ENCODE results near the gene PAN3. TPM values are rescaled to one million over a fixed set of nuclear protein-coding genes. Genes with fewer than 3 reads are reported as not detected.

The PAN3 gene, protein sequence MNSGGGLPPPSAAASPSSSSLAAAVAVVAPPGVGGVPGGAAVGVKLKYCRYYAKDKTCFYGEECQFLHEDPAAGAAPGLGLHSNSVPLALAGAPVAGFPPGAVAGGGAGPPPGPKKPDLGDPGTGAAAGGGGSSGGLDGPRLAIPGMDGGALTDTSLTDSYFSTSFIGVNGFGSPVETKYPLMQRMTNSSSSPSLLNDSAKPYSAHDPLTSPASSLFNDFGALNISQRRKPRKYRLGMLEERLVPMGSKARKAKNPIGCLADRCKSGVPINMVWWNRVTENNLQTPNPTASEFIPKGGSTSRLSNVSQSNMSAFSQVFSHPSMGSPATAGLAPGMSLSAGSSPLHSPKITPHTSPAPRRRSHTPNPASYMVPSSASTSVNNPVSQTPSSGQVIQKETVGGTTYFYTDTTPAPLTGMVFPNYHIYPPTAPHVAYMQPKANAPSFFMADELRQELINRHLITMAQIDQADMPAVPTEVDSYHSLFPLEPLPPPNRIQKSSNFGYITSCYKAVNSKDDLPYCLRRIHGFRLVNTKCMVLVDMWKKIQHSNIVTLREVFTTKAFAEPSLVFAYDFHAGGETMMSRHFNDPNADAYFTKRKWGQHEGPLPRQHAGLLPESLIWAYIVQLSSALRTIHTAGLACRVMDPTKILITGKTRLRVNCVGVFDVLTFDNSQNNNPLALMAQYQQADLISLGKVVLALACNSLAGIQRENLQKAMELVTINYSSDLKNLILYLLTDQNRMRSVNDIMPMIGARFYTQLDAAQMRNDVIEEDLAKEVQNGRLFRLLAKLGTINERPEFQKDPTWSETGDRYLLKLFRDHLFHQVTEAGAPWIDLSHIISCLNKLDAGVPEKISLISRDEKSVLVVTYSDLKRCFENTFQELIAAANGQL
- total RNA-seq (10 to 100 TPM; 12.4 to 26.4 (median 16.2) TPM), polyA plus RNA-seq (10 to 100 TPM; 16.3 to 21.7 TPM)

DNA sequence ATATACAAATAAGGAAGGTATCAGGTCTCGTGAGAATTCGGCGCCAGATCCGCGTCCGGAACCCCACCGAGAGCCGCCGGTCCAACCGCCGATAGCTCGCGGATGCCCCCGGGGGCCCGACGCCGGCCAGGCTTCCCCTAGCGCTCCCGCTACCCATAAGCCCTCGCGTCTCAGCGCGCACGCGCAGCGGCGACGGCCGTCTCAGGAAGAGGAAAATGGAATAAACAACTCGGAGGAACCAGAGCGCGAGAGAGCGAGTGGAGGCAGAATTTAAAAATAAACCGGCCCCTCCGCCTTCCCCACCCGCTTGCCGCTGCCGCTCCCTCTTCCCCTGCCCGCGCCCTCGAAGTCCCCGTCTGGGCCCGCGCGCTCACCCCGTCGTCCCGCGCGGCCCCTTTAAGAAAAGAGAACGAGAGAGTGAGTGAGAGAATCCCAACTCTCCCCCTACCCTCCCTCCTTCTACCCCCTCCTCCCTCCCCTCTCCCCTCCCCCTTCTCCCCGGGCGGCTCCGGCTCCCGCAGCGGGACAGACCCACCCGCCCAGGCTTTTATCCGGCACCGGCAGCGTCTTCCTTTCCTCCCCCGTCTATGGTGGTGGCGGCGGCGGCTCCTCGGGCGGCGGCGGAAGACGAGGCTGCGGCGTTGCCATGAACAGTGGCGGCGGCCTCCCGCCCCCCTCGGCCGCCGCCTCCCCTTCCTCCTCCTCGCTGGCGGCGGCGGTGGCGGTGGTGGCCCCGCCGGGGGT lies at the start of gene PAN3:
TSS of gene PAN3 (plus strand) at position 534 of the 744 bp plus-strand sequence. CDS start at position 647, 113 bp downstream.
- H3K36me3 ChIP-seq, result no peaks in the 10 kb centered on the region
- H3K27ac ChIP-seq, result peak within 1 kb of the TSS; percentile 91 to 99 (median 98)
- FAIRE-seq (no peak), DNase-seq (peak; percentile 90 to 97 (median 91)), ATAC-seq (peak; percentile 81 to 90 (median 82))
- no peaks in the 10 kb centered on the region for H3K27me3 ChIP-seq
- no peaks in the 10 kb centered on the region for H3K9me3 ChIP-seq
- 0 to 1% methylated on average over 57 to 84 of the region's 84 CpGs for WGBS, 2 donors
- TF ChIP-seq CTCF (IDR thresholded peaks at IDR 0.05), result no peak
- H3K4me1 ChIP-seq, result peaks cover 0 to 16% (median 9%) of the 10 kb centered on the region in 3 donors
- intact Hi-C loops (cut with DNase I), result no loop called here
- H3K4me3 ChIP-seq, result peak within 1 kb of the TSS; percentile 85 to 99 (median 97)

DNA sequence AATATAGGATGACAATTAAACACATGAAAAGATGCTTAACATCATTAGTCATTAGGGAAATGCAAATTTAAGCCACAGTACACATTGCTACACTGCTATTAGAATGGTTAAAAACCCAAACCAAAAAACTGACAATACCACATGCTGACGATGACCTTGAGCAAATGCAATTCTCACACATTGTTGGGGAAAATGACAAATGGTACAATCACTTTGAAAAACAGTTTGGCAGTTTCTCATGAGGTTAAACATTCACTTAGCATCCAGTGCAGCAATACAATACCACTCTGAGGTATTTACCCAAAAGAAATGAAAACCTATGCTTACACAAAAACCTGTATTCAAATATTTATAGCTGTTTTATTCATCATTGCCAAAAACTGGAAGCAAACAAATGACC lies 49.3 kb upstream of the PAN3 start:
- peak in 2 of 6 donors; percentile 38 to 41 for DNase-seq
- no peaks in the 10 kb centered on the region for H3K36me3 ChIP-seq
- H3K27ac ChIP-seq, result peak overlapping the region in 3 of 4 donors; percentile 2 to 52 (median 33)
- no peak overlapping the region for H3K4me3 ChIP-seq
- intact Hi-C loops (cut with DNase I), result no loop called here
- peak; percentile 90 to 97 (median 93) for ATAC-seq
- no peaks in the 10 kb centered on the region for H3K27me3 ChIP-seq
- WGBS, 2 donors, result 13% methylated on average over 1 of the region's 1 CpG
- no peaks in the 10 kb centered on the region for H3K9me3 ChIP-seq
- H3K4me1 ChIP-seq, result peaks cover 3 to 5% (median 4%) of the 10 kb centered on the region in 3 donors
- FAIRE-seq, result no peak
- TF ChIP-seq CTCF (IDR thresholded peaks at IDR 0.05), result no peak

GRCh38 chr13:28092431-28092830 lies 45.9 kb upstream of the PAN3 start:
- Histone ChIP-seq H3K9me3 (no peaks in the 10 kb centered on the region), H3K27ac (no peak overlapping the region), H3K4me3 (no peak overlapping the region), H3K36me3 (no peaks in the 10 kb centered on the region), H3K4me1 (peaks cover 3 to 5% (median 4%) of the 10 kb centered on the region in 3 donors), H3K27me3 (no peaks in the 10 kb centered on the region)
- 54 to 64% methylated on average over 2 of the region's 2 CpGs for WGBS, 2 donors
- ATAC-seq (no peak), DNase-seq (no peak), FAIRE-seq (no peak)
- TF ChIP-seq CTCF (IDR thresholded peaks at IDR 0.05), result no peak
- intact Hi-C loops (cut with DNase I), result no loop called here

- H3K4me1 ChIP-seq, result peaks cover 0 to 5% (median under 1%) of the 10 kb centered on the region in 3 donors
- H3K27ac ChIP-seq, result no peak overlapping the region
- no peaks in the 10 kb centered on the region for H3K27me3 ChIP-seq
- H3K36me3 ChIP-seq, result no peaks in the 10 kb centered on the region
- 39 to 51% methylated on average over 5 of the region's 5 CpGs for WGBS, 2 donors
- FAIRE-seq (no peak), ATAC-seq (no peak), DNase-seq (no peak)
- H3K9me3 ChIP-seq, result no peaks in the 10 kb centered on the region
- TF ChIP-seq CTCF (IDR thresholded peaks at IDR 0.05), result no peak
- H3K4me3 ChIP-seq, result no peak overlapping the region
- intact Hi-C loops (cut with DNase I), result no loop called here
These were observed 44.5 kb upstream of the PAN3 start for GRCh38 chr13:28093881-28094280.
